Activated gamma-delta T cell treated with anti-CD3 and anti-CD28 coated beads, Interleukin-2, amount 50 U/mL, for 16 hours (primary cell): ENCODE measurements around the gene SEMA5A.

Experiments used
- DNase-seq: peaks from one replicate; pipeline ENCODE4 v3.0.0-alpha.2; 2020; ENCODE audit warnings: low read depth

The SEMA5A gene

GRCh38 chr5:9549941-9550340 lies 4.1 kb upstream of the SEMA5A start:
- no peak for DNase-seq

- DNase-seq: no peak
Observed at GRCh38 chr5:9547122-9547947, 1.5 kb upstream of the SEMA5A start.

- no peak for DNase-seq
Observed at GRCh38 chr5:9545136-9545991, 511 bp downstream of the SEMA5A start.

- DNase-seq: no peak
Observed at GRCh38 chr5:9544502-9545135, 1.3 kb downstream of the SEMA5A start.

- no peak for DNase-seq
Observed at GRCh38 chr5:9544056-9544455, 1.8 kb downstream of the SEMA5A start.

- no peak for DNase-seq
Observed at GRCh38 chr5:9543311-9543920, 2.5 kb downstream of the SEMA5A start.

- no peak for DNase-seq
Observed at GRCh38 chr5:9540791-9541190, 5.1 kb downstream of the SEMA5A start.

GRCh38 chr5:9538504-9538903 lies 7.4 kb downstream of the SEMA5A start:
- DNase-seq: no peak

- no peak for DNase-seq
Observed at GRCh38 chr5:9537223-9538141, 8.4 kb downstream of the SEMA5A start.

- DNase-seq: no peak
Observed at GRCh38 chr5:9536717-9537116, 9.2 kb downstream of the SEMA5A start.

- no peak for DNase-seq
Observed at GRCh38 chr5:9534881-9535517, 10.9 kb downstream of the SEMA5A start.

GRCh38 chr5:9533562-9534364 lies 12.1 kb downstream of the SEMA5A start:
- DNase-seq: no peak

- DNase-seq: no peak
Observed at GRCh38 chr5:9533096-9533495, 12.8 kb downstream of the SEMA5A start.

- no peak for DNase-seq
Observed at GRCh38 chr5:9529513-9529912, 16.4 kb downstream of the SEMA5A start.

GRCh38 chr5:9529041-9529480 lies 16.8 kb downstream of the SEMA5A start:
- DNase-seq: no peak

- no peak for DNase-seq
Observed at GRCh38 chr5:9524941-9525340, 20.9 kb downstream of the SEMA5A start.

GRCh38 chr5:9523090-9523823 lies 22.6 kb downstream of the SEMA5A start:
- no peak for DNase-seq

GRCh38 chr5:9519537-9519936 lies 26.3 kb downstream of the SEMA5A start:
- no peak for DNase-seq

GRCh38 chr5:9516591-9516990 lies 29.3 kb downstream of the SEMA5A start:
- no peak for DNase-seq
